ENCODE data around the gene BTN3A1.

DNA sequence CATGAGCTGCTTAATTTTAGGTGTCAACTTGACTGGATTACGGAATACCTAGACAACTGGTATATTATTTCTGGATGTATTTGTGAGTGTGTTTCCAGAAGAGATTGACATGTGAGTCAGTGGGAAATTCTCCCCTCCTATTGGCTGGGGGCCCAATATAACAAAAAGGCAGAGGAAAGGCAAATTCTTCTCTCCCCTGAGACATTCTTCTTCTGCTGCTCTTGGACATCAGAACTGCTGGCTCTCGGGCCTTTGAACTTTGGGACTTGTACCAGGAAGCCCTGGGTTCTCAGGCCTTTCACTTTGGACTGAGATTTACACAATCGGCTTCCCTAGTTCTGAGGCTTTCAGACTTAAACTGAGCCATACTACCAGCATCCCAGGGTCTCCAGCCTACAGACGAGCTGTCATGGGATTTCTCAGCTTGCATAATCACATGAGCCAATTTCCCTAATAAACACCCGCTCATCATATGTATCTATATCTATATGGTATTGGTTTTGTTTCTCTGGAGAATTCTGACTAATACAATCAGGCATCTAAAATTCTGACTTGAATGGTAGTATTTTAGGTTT is 30.6 kb downstream of the BTN3A1 start:
- TF ChIP-seq, protein P1, sequence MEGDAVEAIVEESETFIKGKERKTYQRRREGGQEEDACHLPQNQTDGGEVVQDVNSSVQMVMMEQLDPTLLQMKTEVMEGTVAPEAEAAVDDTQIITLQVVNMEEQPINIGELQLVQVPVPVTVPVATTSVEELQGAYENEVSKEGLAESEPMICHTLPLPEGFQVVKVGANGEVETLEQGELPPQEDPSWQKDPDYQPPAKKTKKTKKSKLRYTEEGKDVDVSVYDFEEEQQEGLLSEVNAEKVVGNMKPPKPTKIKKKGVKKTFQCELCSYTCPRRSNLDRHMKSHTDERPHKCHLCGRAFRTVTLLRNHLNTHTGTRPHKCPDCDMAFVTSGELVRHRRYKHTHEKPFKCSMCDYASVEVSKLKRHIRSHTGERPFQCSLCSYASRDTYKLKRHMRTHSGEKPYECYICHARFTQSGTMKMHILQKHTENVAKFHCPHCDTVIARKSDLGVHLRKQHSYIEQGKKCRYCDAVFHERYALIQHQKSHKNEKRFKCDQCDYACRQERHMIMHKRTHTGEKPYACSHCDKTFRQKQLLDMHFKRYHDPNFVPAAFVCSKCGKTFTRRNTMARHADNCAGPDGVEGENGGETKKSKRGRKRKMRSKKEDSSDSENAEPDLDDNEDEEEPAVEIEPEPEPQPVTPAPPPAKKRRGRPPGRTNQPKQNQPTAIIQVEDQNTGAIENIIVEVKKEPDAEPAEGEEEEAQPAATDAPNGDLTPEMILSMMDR (IDR thresholded peaks at IDR 0.05 in 2 of 3, conservative IDR thresholded peaks at IDR 0.05 in 1 of 3; ENCODE audit: borderline replicate concordance in 1 of 3, insufficient read depth in 1 of 3, low read depth in 2 of 3, low read length in 2 of 3) = no peak
- no peak for TF ChIP-seq POLR2A (IDR thresholded peaks at IDR 0.05; ENCODE audit: borderline replicate concordance, extremely low read depth, insufficient read depth, insufficient read length)
